Nephron progenitor cell (in vitro differentiated cells): Measurements from ENCODE around the gene HNMT.

Experiments used
- DNase-seq: peaks from one replicate; pipeline ENCODE4 v3.0.0; 2021
- H3K27ac Mint-ChIP-seq: 2 replicates; pipeline ENCODE4 v1.8.0; 2021; ENCODE audit warnings: mild to moderate bottlenecking, moderate library complexity, mixed read lengths
- H3K27me3 Mint-ChIP-seq: 2 replicates; pipeline ENCODE4 v1.8.0; 2021; ENCODE audit warnings: mild to moderate bottlenecking, low read depth, mixed read lengths; ENCODE audit not compliant: poor library complexity
- H3K36me3 Mint-ChIP-seq: 2 replicates; pipeline ENCODE4 v1.8.0; 2021; ENCODE audit warnings: low read depth, mixed read lengths
- H3K4me1 Mint-ChIP-seq: 2 replicates; pipeline ENCODE4 v1.8.0; 2021; ENCODE audit warnings: mixed read lengths
- H3K4me3 Mint-ChIP-seq: 2 replicates; pipeline ENCODE4 v1.8.0; 2021; ENCODE audit warnings: mild to moderate bottlenecking, moderate library complexity, mixed read lengths
- H3K9me3 Mint-ChIP-seq: 2 replicates; pipeline ENCODE4 v1.8.0; 2021; ENCODE audit warnings: mild to moderate bottlenecking, moderate library complexity, mixed read lengths
- TF ChIP-seq, protein P1 (sequence below): fragments of 200-600 bp; sonication (generic); IDR thresholded peaks from 2 replicates; pipeline ENCODE4 v1.5.0; 2021; ENCODE audit warnings: antibody characterized with exemption

Gene HNMT

DNA sequence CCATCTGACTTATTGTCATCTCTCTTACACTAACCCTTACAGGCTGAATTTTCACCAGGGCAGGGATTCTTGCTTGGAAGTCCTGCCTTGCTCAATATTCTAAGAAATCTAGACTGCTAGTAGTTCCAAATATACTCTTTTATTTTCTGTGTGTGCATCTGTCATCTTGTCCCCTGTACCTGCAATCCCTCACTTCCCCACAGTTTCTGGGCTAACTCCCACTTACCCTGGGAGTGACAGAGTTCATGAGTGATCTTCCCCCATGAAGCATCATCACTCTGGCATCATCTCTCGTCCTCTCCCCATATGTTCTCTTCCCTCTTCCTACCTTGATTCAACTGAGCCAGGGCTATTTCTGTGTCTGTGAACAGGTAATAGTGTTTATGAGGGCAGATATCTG, 35.7 kb downstream of the HNMT start:
- no peak for DNase-seq
- Mint-ChIP-seq H3K4me1 (no peaks in the 10 kb centered on the region), H3K4me3 (no peak overlapping the region), H3K36me3 (peaks cover 5% of the 10 kb centered on the region), H3K27ac (no peak overlapping the region), H3K9me3 (peaks cover 24% of the 10 kb centered on the region), H3K27me3 (no peaks in the 10 kb centered on the region)
- TF ChIP-seq, protein P1, sequence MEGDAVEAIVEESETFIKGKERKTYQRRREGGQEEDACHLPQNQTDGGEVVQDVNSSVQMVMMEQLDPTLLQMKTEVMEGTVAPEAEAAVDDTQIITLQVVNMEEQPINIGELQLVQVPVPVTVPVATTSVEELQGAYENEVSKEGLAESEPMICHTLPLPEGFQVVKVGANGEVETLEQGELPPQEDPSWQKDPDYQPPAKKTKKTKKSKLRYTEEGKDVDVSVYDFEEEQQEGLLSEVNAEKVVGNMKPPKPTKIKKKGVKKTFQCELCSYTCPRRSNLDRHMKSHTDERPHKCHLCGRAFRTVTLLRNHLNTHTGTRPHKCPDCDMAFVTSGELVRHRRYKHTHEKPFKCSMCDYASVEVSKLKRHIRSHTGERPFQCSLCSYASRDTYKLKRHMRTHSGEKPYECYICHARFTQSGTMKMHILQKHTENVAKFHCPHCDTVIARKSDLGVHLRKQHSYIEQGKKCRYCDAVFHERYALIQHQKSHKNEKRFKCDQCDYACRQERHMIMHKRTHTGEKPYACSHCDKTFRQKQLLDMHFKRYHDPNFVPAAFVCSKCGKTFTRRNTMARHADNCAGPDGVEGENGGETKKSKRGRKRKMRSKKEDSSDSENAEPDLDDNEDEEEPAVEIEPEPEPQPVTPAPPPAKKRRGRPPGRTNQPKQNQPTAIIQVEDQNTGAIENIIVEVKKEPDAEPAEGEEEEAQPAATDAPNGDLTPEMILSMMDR, result no peak

DNA sequence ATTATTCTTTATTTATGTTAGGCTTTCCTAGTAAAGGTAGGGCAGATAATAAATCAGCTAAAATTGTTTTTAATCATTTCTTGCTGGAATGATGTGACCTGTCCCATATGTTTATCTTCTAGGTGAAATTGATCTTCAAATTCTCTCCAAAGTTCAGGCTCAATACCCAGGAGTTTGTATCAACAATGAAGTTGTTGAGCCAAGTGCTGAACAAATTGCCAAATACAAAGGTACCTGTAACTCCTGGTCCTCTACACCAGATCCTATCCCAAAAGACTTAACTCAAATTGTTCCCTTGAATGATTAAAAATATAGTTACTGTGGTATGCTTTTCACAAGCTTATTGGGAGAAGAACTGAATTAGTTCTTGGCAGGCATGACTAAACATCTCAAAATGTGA, 36.5 kb downstream of the HNMT start:
- Mint-ChIP-seq H3K4me3 (no peak overlapping the region), H3K9me3 (peaks cover 16% of the 10 kb centered on the region), H3K27ac (no peak overlapping the region), H3K27me3 (no peaks in the 10 kb centered on the region), H3K4me1 (no peaks in the 10 kb centered on the region), H3K36me3 (peaks cover 5% of the 10 kb centered on the region)
- TF ChIP-seq, protein P1, result no peak
- DNase-seq, result no peak

DNA sequence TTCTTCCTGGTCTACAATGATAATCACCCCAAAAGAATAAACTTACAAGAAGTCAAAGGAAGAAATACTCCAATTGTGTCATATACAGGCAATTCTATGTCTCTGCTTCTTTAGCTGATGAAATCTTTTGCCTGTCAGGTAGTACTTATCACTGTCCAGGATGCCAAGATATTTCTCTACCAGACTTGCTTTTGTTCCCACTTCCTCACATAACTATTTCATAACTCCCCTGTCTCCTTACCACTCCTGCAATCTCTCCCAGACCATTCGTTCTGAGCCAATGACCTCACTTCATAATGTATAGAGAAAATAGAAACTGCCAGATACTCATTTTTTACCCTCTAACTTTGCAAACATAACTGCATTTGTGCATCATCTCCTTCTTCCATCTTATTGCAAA, 39.1 kb downstream of the HNMT start:
- H3K27me3 Mint-ChIP-seq, result no peaks in the 10 kb centered on the region
- no peak overlapping the region for H3K27ac Mint-ChIP-seq
- no peak for DNase-seq
- H3K36me3 Mint-ChIP-seq, result peaks cover 13% of the 10 kb centered on the region
- TF ChIP-seq, protein P1, result no peak
- H3K4me1 Mint-ChIP-seq, result no peaks in the 10 kb centered on the region
- no peaks in the 10 kb centered on the region for H3K9me3 Mint-ChIP-seq
- no peak overlapping the region for H3K4me3 Mint-ChIP-seq

DNA sequence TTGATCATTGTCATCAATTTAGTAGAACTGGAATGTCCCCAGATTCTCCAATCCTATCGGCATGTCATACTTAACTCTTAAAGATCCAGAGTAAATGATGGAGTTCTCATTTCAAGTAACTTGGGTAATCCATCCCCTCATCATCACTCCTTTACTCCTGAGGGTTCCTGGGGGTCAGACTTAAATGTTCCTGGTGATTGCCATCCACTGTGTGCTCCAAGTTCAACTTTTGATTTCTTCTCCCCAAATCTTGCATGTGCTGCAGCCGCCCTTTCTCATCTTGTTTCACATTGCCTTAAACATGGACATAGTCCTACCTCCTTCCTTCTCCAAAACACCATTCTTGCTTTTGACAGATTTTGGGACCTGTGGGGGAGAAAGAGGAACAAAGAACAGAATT, 43.2 kb downstream of the HNMT start:
- Mint-ChIP-seq H3K4me3 (no peak overlapping the region), H3K27me3 (no peaks in the 10 kb centered on the region), H3K27ac (no peak overlapping the region), H3K4me1 (no peaks in the 10 kb centered on the region), H3K36me3 (peaks cover 8% of the 10 kb centered on the region), H3K9me3 (no peaks in the 10 kb centered on the region)
- TF ChIP-seq, protein P1, result no peak
- DNase-seq, result no peak

DNA sequence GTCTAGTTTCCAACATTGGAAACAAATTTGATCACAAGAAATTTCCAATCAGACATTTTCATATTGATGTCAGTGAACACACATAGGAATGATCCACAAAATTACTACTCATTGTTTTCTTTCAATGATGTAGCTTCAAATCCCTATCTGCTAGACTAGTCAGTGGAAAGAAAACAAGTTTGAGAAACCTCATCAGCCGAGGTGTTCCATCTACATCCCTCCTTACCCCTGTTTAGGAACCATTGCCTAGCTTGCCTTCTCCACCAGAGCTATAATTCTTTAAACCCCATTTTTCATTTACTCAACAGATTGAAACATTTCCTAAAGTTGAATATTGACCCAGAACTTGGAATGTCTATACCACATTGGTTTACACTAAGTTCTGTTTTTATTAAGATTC, 45.3 kb downstream of the HNMT start:
- Mint-ChIP-seq H3K27me3 (no peaks in the 10 kb centered on the region), H3K4me1 (no peaks in the 10 kb centered on the region), H3K9me3 (no peaks in the 10 kb centered on the region), H3K27ac (no peak overlapping the region), H3K36me3 (peaks cover 8% of the 10 kb centered on the region), H3K4me3 (no peak overlapping the region)
- TF ChIP-seq, protein P1, result no peak
- no peak for DNase-seq

DNA sequence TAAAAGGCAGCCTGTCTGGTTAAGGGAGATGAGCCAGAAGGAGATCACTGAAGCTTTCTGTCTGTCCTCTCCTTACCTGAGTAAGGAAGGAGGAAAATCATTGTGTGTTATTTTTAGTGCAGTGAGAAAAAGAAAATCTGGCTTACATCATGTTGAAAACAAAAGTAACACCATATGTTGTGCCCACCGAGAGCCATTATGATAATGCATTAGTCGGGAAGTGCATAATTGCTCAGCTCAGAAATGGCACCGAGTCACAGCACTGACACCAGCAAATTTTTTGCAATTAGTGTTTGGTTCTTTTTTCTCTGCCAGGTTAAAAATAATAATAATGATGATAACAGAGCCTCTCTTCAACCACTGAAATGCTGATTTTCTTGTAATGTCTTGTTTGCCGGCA, 46.6 kb downstream of the HNMT start:
- TF ChIP-seq, protein P1, result no peak
- peaks cover 8% of the 10 kb centered on the region for H3K36me3 Mint-ChIP-seq
- no peaks in the 10 kb centered on the region for H3K9me3 Mint-ChIP-seq
- no peak overlapping the region for H3K4me3 Mint-ChIP-seq
- H3K27ac Mint-ChIP-seq, result no peak overlapping the region
- H3K27me3 Mint-ChIP-seq, result no peaks in the 10 kb centered on the region
- peaks cover 10% of the 10 kb centered on the region for H3K4me1 Mint-ChIP-seq
- DNase-seq, result no peak
